ENCODE data around the gene CRYBG2. TPM values are rescaled to one million over a fixed set of nuclear protein-coding genes. Genes with fewer than 3 reads are reported as not detected.

Gene CRYBG2
- total RNA-seq, 2 experiments from 2014 or later: 4.5 to 6.4 TPM

GRCh38 chr1:26327956-26328362 is 26.0 kb downstream of the CRYBG2 start:
- intact Hi-C loops (cut with micrococcal nuclease): no loop called here
- no peak for ATAC-seq
- ChIA-PET CTCF (interaction anchor here (1.0 to 15.0 kb wide), 5 partner anchors 34 to 89 kb away, joined by 3 to 282 read pairs (median 4); partner anchors contain the start of gene SH3BGRL3), POLR2A (interaction anchor here (0.6 kb wide), 1 partner anchor 1325 kb away, joined by 4 read pairs; no protein-coding TSS in a partner anchor)
- Mint-ChIP-seq H3K4me1 (ENCODE audit: low read depth) (peaks cover 6% of the 10 kb centered on the region), H3K4me3 (no peak overlapping the region), H3K36me3 (ENCODE audit: low read depth) (peaks cover 8% of the 10 kb centered on the region), H3K27me3 (no peaks in the 10 kb centered on the region), H3K9me3 (no peaks in the 10 kb centered on the region), H3K27ac (no peak overlapping the region)
- DNase-seq: peak; percentile 23
- TF ChIP-seq CTCF (IDR thresholded peaks at IDR 0.05): no peak

DNA sequence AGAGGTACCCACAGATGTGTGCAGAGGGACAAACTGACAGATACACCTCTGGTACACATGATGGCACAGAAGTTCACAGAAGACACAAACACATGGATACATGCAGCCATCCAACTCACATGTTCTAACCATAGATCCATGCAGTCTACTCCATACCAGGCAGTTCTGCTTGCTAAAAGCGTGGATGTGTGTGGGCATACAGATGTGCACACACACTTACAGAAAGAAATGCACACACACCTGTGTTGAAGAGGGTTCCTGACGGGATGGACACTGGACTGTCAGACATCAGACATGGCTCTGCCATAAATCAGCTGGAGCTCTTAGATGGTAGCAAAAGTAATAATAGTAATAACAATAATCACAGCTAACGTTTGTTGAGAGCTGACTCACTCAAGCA is 29.4 kb downstream of the CRYBG2 start:
- DNase-seq: no peak
- ChIA-PET POLR2A (no interaction called here), CTCF (interaction anchor here (1.0 to 15.0 kb wide), 5 partner anchors 36 to 93 kb away, joined by 3 to 282 read pairs (median 4); partner anchors contain the start of genes CEP85 and SH3BGRL3)
- Mint-ChIP-seq H3K27ac (peak overlapping the region; percentile 28), H3K27me3 (no peaks in the 10 kb centered on the region), H3K9me3 (no peaks in the 10 kb centered on the region), H3K4me1 (ENCODE audit: low read depth) (peaks cover 35% of the 10 kb centered on the region), H3K4me3 (no peak overlapping the region), H3K36me3 (ENCODE audit: low read depth) (peaks cover 34% of the 10 kb centered on the region)
- TF ChIP-seq CTCF (IDR thresholded peaks at IDR 0.05): no peak
- no peak for ATAC-seq
- intact Hi-C loops (cut with micrococcal nuclease): no loop called here

GRCh38 chr1:26323382-26323781 is 30.5 kb downstream of the CRYBG2 start:
- H3K4me3 Mint-ChIP-seq: no peak overlapping the region
- ChIA-PET POLR2A (interaction anchor here (0.7 to 11.3 kb wide), 2 partner anchors 39 to 40 kb away, joined by 3 to 284 read pairs; partner anchors contain the start of gene SH3BGRL3), CTCF (interaction anchor here (1.5 to 15.0 kb wide), 7 partner anchors 15 to 153 kb away, joined by 3 to 282 read pairs (median 37); partner anchors contain the start of genes SH3BGRL3, UBXN11, ZNF593 and ZNF593OS)
- H3K4me1 Mint-ChIP-seq (ENCODE audit: low read depth): peaks cover 37% of the 10 kb centered on the region
- no peaks in the 10 kb centered on the region for H3K27me3 Mint-ChIP-seq
- DNase-seq: no peak
- peaks cover 45% of the 10 kb centered on the region for H3K36me3 Mint-ChIP-seq (ENCODE audit: low read depth)
- no peak for ATAC-seq
- no peaks in the 10 kb centered on the region for H3K9me3 Mint-ChIP-seq
- TF ChIP-seq CTCF (IDR thresholded peaks at IDR 0.05): no peak
- H3K27ac Mint-ChIP-seq: peak overlapping the region; percentile 60
- intact Hi-C loops (cut with micrococcal nuclease): no loop called here

GRCh38 chr1:26322042-26322331 is 31.9 kb downstream of the CRYBG2 start:
- Mint-ChIP-seq H3K27me3 (no peaks in the 10 kb centered on the region), H3K4me1 (ENCODE audit: low read depth) (peaks cover 45% of the 10 kb centered on the region), H3K27ac (peak overlapping the region; percentile 66), H3K4me3 (no peak overlapping the region), H3K36me3 (ENCODE audit: low read depth) (peaks cover 48% of the 10 kb centered on the region), H3K9me3 (no peaks in the 10 kb centered on the region)
- intact Hi-C loops (cut with micrococcal nuclease): no loop called here
- ATAC-seq (no peak), DNase-seq (no peak)
- ChIA-PET CTCF (interaction anchor here (0.6 to 15.0 kb wide), 47 partner anchors 8 to 177 kb away, joined by 3 to 282 read pairs (median 5); partner anchors contain the start of genes C1orf232, CEP85, LIN28A and SH3BGRL3), POLR2A (interaction anchor here (0.6 to 11.3 kb wide), 10 partner anchors 11 to 195 kb away, joined by 3 to 284 read pairs (median 3); partner anchors contain the start of genes SH3BGRL3 and ZNF593)
- TF ChIP-seq CTCF (IDR thresholded peaks at IDR 0.05): no peak

- TF ChIP-seq CTCF (IDR thresholded peaks at IDR 0.05): peak; percentile 94
- DNase-seq (peak; percentile 98), ATAC-seq (peak; percentile 62)
- Mint-ChIP-seq H3K36me3 (ENCODE audit: low read depth) (peaks cover 48% of the 10 kb centered on the region), H3K9me3 (no peaks in the 10 kb centered on the region), H3K27me3 (no peaks in the 10 kb centered on the region), H3K4me3 (peak overlapping the region; percentile 93), H3K27ac (peak overlapping the region; percentile 94), H3K4me1 (ENCODE audit: low read depth) (peaks cover 49% of the 10 kb centered on the region)
- ChIA-PET CTCF (interaction anchor here (0.6 to 15.0 kb wide), 50 partner anchors 8 to 177 kb away, joined by 3 to 282 read pairs (median 5); partner anchors contain the start of genes C1orf232, CEP85, LIN28A and SH3BGRL3), POLR2A (interaction anchor here (0.6 to 11.3 kb wide), 11 partner anchors 12 to 195 kb away, joined by 3 to 284 read pairs (median 3); partner anchors contain the start of genes SH3BGRL3 and ZNF593)
- intact Hi-C loops (cut with micrococcal nuclease): loop anchor here (2.0 kb wide), 2 partner anchors 33 to 45 kb away; no protein-coding TSS in a partner anchor
Observed at GRCh38 chr1:26321315-26322041, 32.5 kb downstream of the CRYBG2 start.
